Vagina (tissue), 2 donors: ENCODE results near the gene LMTK3.

ENCODE experiments used
- POLR2AphosphoS5 ChIP-seq, 2 donors: sonication (generic); formaldehyde crosslinking; IDR thresholded peaks; one replicate each; pipeline ENCODE4 v1.9.0; 2017; ENCODE audit warnings: antibody characterized with exemption in 2 of 2, mild to moderate bottlenecking in 2 of 2, low read depth in 1 of 2; ENCODE audit not compliant: insufficient read depth in 1 of 2
- TF ChIP-seq, protein P1 (sequence below), 3 experiments: fragments of 450-650 bp in 2 of 3; fragments of 200-600 bp in 1 of 3; sonication (generic) in 1 of 3; IDR thresholded peaks; one replicate each; pipeline ENCODE4 v1.5.1; 2017 to 2019; ENCODE audit warnings: antibody characterized with exemption in 3 of 3, mild to moderate bottlenecking in 2 of 3, moderate library complexity in 2 of 3

DNA sequence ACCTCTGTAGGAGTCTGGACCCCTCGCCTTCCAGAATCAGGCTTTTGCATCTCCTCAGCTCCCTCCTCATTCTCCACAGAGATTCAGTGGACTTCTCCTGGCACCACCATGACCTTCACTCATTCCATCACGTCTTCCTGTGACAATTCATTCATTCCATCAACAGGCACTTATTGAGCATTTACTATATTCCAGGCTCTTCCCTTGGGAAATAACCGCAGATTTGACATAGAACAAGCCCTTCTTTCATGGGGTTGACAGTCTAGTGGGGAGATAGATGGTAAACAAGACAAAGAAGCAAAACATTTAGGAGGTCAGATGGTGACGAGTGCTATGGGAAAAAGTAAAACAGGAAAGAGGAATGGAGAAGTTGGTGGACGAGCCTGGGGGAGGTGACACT, 37.7 kb upstream of the LMTK3 start:
- TF ChIP-seq, protein P1, sequence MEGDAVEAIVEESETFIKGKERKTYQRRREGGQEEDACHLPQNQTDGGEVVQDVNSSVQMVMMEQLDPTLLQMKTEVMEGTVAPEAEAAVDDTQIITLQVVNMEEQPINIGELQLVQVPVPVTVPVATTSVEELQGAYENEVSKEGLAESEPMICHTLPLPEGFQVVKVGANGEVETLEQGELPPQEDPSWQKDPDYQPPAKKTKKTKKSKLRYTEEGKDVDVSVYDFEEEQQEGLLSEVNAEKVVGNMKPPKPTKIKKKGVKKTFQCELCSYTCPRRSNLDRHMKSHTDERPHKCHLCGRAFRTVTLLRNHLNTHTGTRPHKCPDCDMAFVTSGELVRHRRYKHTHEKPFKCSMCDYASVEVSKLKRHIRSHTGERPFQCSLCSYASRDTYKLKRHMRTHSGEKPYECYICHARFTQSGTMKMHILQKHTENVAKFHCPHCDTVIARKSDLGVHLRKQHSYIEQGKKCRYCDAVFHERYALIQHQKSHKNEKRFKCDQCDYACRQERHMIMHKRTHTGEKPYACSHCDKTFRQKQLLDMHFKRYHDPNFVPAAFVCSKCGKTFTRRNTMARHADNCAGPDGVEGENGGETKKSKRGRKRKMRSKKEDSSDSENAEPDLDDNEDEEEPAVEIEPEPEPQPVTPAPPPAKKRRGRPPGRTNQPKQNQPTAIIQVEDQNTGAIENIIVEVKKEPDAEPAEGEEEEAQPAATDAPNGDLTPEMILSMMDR (IDR thresholded peaks at IDR 0.05) = no peak
- TF ChIP-seq POLR2AphosphoS5 (IDR thresholded peaks at IDR 0.05; ENCODE audit: insufficient read depth in 1 of 2, low read depth in 1 of 2) = no peak
